NCI-H1436 treated with DMSO at 0.1 percent for 48 hours (cell line): ENCODE measurements around the gene GPR152.
"Not testable (repeated sequence)": the region's sequence is repeated elsewhere in the genome, so short reads cannot be mapped to it uniquely, and the experiment has no call there.

Experiments used
- DNase-seq: peaks from one replicate; lab custom pipeline; 2025; lab: John Stamatoyannopoulos, UW

Gene GPR152

DNA sequence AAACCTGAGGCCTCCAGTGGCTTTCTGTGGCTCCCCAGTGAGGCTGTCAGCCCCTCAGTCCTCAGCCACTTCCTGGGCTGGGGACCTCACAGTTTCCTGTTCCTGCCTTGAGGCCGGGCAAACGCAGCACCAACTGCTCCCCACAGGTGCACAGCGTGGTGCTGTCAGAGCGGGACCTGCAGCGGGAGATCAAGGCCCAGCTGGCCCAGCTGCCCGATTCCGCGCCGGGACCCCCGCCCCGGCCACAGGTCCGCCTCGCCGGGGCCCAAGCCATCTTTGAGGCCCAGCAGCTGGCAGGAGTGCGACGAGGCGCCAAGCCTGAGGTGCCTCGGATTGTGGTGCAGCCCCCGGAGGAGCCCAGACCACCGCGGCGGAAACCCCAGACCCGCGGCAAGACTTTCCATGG lies 43.3 kb downstream of the GPR152 start:
- DNase-seq = no peak

DNA sequence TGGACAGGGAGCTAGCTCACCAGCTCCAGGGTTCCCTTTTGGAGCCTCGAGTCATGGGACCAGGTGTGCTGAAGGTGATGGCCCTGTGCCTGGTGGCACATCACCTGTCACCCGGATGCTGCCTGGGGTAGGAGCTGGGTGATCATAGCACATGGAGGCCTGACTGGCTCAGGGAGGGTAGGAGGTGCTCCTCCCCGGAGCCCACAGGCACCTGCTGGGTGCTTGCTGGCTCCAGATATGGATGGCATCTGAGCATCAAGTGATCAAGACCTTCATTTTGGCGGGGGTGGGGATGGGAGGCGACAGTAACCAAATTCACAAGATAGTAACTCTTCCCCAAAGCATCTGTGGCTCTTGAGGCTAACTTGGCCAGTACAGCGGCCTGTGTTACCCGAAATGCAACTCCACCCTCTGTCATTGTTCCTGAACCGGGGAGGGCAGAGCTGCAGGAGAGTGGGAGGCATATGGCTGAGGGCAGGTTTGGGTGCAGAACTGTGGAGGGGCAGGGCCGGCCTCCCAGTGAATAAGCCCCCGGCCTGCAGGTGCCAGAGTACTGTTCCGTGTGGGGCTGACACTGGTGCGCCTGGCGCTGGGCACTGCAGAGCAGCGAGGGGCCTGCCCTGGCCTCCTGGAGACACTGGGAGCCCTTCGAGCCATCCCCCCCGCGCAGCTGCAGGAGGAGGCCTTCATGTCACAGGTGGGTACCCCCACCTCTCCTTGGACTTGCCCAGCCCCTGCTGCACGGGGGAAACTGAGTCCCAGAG lies 43.9 kb downstream of the GPR152 start:
- no peak for DNase-seq

DNA sequence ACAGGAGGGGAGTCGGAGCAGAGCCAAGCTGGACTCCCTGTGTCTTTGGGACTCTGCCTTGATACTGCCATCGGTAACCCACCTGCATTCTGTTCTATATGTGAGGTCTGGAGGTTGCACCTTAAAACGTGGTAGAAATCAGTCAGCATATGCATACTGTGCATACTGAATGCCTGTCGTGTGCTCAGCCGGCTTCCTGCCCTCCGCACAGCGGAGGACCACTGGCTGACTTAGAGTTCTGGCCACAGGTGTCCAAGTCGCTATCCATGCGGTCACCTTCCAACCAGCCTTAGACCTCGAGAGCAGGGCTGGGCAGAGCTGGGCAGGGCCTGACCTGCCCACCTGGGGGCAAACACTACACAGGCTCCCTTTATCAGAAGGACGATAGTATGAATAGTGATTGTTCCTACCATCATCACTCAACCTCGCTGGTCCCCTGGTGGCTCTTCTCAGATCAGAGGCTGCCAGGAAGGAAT lies 44.8 kb downstream of the GPR152 start:
- no peak for DNase-seq

DNA sequence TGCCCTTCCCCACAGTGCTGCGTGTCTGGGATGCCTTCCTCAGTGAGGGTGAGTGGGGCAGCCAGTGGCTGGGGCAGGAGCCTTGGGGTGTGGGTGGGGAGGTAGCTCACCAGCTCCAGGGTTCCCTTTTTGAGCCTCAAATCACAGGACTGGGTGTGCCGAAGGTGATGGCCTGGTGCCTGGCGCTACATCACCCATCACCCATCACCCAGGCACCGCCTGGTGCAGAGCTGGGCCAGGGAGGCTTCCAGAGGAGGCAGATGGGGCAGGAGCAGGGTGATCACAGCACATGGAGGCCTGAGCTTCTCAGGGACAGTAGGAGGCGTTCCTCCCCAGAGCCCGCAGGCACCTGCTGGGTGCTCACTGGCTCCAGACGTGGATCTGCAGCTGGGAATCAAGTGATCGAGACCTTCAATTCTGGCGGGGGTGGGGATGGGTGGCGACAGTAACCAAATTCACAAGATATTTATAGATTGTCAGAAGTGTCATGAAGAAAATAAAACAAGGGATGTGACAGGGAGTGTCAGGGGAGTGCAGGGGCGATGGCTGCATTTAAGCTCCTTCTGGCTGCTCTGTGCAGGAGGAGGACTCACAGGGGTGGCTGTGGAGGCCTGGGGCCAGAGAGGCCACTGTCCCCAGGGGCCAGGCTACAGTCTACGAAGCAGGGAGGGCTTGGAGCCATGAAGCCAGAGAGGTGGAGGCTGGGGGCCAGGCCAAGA lies 45.4 kb downstream of the GPR152 start:
- DNase-seq = no peak

DNA sequence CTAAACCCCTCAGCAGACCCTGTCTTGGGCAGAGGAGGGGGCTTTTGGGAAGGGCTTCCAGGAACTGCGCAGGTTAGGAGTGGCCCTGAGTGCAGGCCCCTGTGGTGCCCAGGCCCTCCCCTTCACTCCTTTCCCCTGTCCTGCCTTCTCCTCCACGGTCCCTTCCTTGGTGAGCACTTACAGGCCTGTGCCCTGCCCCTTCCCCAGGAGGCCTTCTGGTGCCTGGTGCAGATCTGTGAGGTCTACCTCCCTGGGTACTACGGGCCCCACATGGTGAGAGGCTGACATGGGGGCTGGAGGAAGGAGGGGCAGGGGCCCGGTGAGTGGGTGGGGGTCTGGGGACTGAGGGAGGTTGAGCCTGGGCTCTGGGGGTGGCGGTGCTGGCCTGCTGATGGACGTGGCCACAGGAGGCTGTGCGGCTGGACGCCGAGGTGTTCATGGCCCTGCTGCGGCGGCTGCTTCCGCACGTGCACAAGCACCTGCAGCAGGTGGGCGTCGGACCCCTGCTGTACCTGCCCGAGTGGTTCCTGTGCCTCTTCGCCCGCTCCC lies 46.0 kb downstream of the GPR152 start:
- no peak for DNase-seq

DNA sequence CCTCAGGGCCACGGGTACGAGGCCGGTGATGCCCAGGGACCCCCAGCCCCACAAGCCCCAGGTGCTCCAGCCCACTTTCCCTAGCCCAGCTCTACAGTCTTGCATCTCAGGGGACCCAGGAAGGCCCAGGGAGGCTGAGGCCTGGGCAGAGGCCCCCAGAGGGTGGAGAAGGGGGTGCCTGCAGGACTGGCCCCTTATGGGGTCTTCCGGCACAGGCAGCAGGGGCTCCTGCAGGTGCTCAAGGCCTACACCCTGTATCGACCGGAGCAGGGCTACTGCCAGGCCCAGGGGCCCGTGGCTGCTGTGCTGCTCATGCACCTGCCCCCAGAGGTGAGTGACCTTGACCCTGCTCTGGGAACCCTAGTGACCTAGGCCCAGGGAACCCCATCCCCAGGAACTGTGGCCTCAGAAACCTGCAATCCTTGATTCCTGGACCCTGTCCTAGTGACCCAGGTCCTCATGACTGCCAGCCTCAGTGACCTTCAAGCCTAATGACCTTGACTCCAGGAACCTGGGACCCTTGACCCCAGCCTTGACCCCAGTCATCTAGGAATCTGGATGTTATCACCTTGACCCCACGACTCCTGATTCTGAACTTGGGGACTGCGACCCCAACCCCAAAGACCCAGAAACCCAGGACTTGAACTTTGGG lies 46.7 kb downstream of the GPR152 start:
- no peak for DNase-seq

DNA sequence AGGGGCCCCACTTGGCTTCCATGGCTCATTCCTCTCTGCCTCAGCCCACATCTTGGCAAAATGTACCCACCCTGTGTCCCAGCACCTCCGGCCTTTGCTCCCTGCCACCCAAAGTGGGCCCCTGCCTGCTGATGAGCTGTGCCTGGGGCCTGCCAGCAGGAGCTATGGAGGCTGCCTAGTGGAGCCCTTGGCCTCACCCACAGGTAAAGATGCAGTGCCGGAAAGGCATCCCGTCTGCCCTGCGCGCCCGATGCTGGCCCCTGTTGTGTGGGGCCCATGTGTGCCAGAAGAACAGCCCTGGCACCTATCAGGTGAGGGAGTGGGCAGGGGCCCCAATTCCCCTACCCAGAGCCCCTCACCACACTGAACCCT lies 47.3 kb downstream of the GPR152 start:
- no peak for DNase-seq

DNA sequence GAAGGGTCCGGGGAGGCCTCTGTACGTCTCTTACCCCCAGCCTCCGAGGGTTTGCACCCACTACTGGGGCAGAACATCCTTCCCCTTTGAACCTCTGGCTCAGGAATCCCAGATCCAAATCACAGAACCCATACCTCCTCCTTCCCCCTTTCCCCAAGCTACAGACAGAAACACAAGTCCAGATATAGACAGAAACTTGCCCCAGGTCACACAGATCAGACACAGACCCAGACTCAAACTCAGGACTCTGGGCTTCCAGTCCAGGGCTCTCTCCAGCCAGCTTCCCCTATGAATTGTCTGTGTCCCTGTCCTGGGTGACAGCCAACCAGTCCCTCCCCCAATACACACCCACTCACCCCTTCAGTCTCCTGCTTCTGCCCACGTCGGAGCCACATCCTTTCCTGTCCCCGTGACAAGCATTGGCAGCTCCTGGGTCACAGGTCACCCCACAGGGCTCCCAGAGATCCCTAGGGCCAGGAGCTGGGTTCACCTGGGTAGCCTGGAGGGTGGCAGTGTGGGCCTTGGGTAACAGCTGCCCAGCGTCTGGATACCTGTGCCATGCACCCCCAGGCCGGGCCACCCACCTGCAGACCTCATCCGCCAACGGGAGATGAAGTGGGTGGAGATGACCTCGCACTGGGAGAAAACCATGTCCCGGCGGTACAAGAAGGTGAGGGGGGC lies 47.9 kb downstream of the GPR152 start:
- no peak for DNase-seq

DNA sequence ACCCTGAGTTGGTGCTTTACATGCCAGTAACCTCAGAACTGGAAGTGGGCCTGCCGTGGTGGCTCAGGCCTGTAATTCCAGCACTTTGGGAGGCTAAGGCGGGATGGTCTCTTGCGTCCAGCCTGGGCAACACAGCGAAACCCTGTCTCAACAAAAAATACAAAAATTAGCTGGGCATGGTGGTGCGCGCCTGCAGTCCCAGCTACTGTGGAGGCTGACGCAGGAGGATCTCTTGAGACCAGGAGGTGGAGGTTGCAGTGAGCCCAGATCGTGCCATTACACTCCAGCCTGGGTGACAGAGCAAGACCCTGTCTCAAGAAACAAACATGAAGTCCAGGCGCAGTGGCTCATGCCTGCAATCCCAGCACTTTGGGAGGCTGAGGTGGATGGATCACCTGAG lies 49.4 kb downstream of the GPR152 start:
- DNase-seq = not testable (repeated sequence)

DNA sequence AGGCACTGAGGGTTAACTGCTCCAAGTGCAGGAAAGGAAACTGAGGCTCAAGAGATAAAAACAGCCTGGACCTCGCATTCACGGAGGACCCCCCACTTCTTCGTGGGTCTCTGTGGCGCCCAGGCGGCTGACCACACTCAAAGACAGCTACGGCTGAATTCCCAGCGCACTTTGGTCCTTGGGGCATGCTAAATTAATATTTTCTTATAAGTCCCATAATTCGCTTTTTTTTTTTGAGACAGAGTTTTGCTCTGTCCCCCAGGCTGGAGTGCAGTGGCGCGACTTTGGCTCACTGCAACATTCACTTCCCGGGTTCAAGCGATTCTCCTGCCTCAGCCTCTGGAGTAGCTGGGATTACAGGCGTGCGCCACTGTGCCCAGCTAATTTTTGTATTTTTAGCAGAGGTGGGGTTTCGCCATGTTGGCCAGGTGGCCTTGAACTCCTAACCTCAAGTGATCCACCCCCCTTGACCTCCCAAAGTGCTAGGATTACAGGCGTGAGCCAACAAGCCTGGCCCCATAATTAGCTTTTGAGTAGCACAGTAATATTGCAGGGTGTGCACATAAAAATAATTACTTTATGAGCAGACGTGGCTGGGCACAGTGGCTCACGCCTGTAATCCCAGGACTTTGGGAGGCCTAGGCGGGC lies 50.2 kb downstream of the GPR152 start:
- not testable (repeated sequence) for DNase-seq

DNA sequence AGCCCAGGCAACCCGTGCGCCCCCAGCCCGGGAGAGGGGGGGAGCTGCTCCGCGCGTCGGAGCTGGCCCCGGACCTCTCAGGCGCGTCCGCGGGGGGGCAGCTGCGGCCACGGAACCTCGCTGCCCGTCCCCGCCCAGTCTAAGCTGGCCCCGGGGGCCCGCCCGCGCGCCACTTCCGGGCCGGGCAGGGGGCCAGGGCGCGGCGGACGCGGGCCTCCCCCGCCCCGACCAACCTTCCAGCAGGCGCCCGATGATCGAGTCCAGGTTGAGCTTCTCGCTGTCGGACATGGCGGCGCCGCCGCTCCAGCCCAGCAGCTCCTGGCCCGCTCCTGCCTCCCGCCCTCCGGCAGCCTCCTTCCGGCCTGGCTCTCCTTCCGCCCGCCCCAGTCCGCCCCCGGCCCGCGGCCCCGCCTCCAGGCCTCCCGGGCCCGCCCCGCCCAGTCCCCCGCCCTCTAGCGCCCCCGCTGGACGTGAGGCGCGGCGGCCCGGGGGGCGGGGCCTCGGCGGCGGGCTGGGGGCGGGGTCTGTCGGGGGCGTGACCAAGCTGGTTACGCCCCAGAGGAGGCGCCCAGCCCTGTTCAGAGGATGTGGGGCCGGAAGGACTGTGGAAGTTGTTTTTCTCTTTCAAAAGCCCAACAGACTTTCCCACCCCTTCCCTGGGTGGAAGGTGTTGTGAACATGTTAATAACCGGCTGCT lies 50.9 kb downstream of the GPR152 start, which contains the start of gene PPP1CA:
Gene PPP1CA, minus strand, starts transcription at position 364 of the 697 bp plus-strand sequence. Its CDS starts 76 bp downstream, at position 288.
- no peak for DNase-seq
